H9 (cell line): ENCODE data around the gene CACNA2D3. TPM values are rescaled to one million over a fixed set of nuclear protein-coding genes. Genes with fewer than 3 reads are reported as not detected.

Experiments
- DNase-seq: peaks from one replicate; pipeline ENCODE4 v3.0.0-alpha.2; 2017
- H2AFZ ChIP-seq: one replicate; pipeline ENCODE4 v1.6.1; 2013; ENCODE audit warnings: mild to moderate bottlenecking, low read length, control low read depth, moderate library complexity
- H2AK5ac ChIP-seq: 2 replicates; pipeline ENCODE4 v1.6.1; 2013; ENCODE audit warnings: low read length, control low read depth, mixed read lengths; ENCODE audit not compliant: insufficient read length
- H2BK120ac ChIP-seq: one replicate; pipeline ENCODE4 v1.6.1; 2013; ENCODE audit warnings: low read depth, mild to moderate bottlenecking, low read length, control low read depth, inconsistent platforms; ENCODE audit not compliant: poor library complexity, severe bottlenecking
- H2BK12ac ChIP-seq: 2 replicates; pipeline ENCODE4 v1.6.1; 2013; ENCODE audit warnings: low read length, control low read depth, mixed read lengths, low read depth; ENCODE audit not compliant: insufficient read length
- H2BK15ac ChIP-seq: 2 replicates; pipeline ENCODE4 v1.6.1; 2013; ENCODE audit warnings: low read depth, low read length, control low read depth
- H2BK20ac ChIP-seq: one replicate; pipeline ENCODE4 v1.6.1; 2013; ENCODE audit warnings: low read depth, mild to moderate bottlenecking, low read length, control low read depth, inconsistent platforms; ENCODE audit not compliant: poor library complexity, severe bottlenecking
- H2BK5ac ChIP-seq: 2 replicates; pipeline ENCODE4 v1.6.1; 2013; ENCODE audit warnings: low read length, control low read depth, mixed read lengths; ENCODE audit not compliant: insufficient read length
- H3K14ac ChIP-seq: 2 replicates; pipeline ENCODE4 v1.6.1; 2013; ENCODE audit warnings: low read length, control low read depth; ENCODE audit not compliant: insufficient read depth
- H3K18ac ChIP-seq: 2 replicates; pipeline ENCODE4 v1.6.1; 2013; ENCODE audit warnings: low read depth, mild to moderate bottlenecking, mixed read lengths, low read length, control low read depth; ENCODE audit not compliant: insufficient read length
- H3K23ac ChIP-seq: 2 replicates; pipeline ENCODE4 v1.6.1; 2013; ENCODE audit warnings: low read length, control low read depth, mixed read lengths, low read depth; ENCODE audit not compliant: insufficient read length
- H3K23me2 ChIP-seq: 2 replicates; pipeline ENCODE4 v1.6.1; 2013; ENCODE audit warnings: low read depth, mild to moderate bottlenecking, mixed read lengths, low read length, control low read depth; ENCODE audit not compliant: insufficient read length, poor library complexity, severe bottlenecking
- H3K27ac ChIP-seq: 2 replicates; pipeline ENCODE4 v1.5.1; 2013; ENCODE audit warnings: low read length, control low read depth, mixed read lengths, low read depth; ENCODE audit not compliant: insufficient read length
- H3K27me3 ChIP-seq: 2 replicates; pipeline ENCODE4 v1.6.1; 2013; ENCODE audit warnings: low read length, control low read depth, inconsistent platforms; ENCODE audit not compliant: insufficient read depth
- H3K4ac ChIP-seq: 2 replicates; pipeline ENCODE4 v1.6.1; 2013; ENCODE audit warnings: low read depth, mild to moderate bottlenecking, control low read depth, inconsistent platforms, low read length, moderate library complexity
- H3K4me1 ChIP-seq: 2 replicates; pipeline ENCODE4 v1.6.1; 2013; ENCODE audit warnings: low read length, control low read depth, inconsistent platforms; ENCODE audit not compliant: insufficient read depth
- H3K4me2 ChIP-seq: 2 replicates; pipeline ENCODE4 v1.6.1; 2013; ENCODE audit warnings: low read length, control low read depth, mixed read lengths; ENCODE audit not compliant: insufficient read length, insufficient read depth
- H3K56ac ChIP-seq: 2 replicates; pipeline ENCODE4 v1.6.1; 2013; ENCODE audit warnings: low read depth, mild to moderate bottlenecking, mixed read lengths, low read length, control low read depth; ENCODE audit not compliant: insufficient read length
- H3K79me1 ChIP-seq: 2 replicates; pipeline ENCODE4 v1.6.1; 2013; ENCODE audit warnings: low read depth, mild to moderate bottlenecking, moderate library complexity, low read length, control low read depth, inconsistent platforms; ENCODE audit not compliant: insufficient read depth, poor library complexity, severe bottlenecking
- H3K79me2 ChIP-seq: 2 replicates; pipeline ENCODE4 v1.6.1; 2013; ENCODE audit warnings: low read length, control low read depth, inconsistent platforms; ENCODE audit not compliant: insufficient read depth
- H3K9ac ChIP-seq: 2 replicates; pipeline ENCODE4 v1.6.1; 2013; ENCODE audit warnings: low read length, control low read depth, mixed read lengths; ENCODE audit not compliant: insufficient read length; ENCODE audit errors: extremely low read depth
- H3K9me3 ChIP-seq: one replicate; pipeline ENCODE4 v1.6.1; 2013; ENCODE audit warnings: low read depth, low read length, inconsistent platforms; ENCODE audit not compliant: control insufficient read depth
- H3T11ph ChIP-seq: one replicate; pipeline ENCODE4 v1.6.1; 2013; ENCODE audit warnings: mild to moderate bottlenecking, low read length, control low read depth, inconsistent platforms
- H4K20me1 ChIP-seq: one replicate; pipeline ENCODE4 v1.6.1; 2013; ENCODE audit not compliant: control insufficient read depth, insufficient read length, insufficient read depth
- H4K5ac ChIP-seq: 2 replicates; pipeline ENCODE4 v1.6.1; 2013; ENCODE audit warnings: low read depth, mild to moderate bottlenecking, mixed read lengths, low read length, control low read depth; ENCODE audit not compliant: insufficient read length
- H4K8ac ChIP-seq: replicated peaks from 2 replicates; pipeline ENCODE4 v1.6.1; 2013; ENCODE audit warnings: low read length, control low read depth, mixed read lengths, low read depth; ENCODE audit not compliant: insufficient read length
- H4K91ac ChIP-seq: 2 replicates; pipeline ENCODE4 v1.6.1; 2013; ENCODE audit warnings: low read depth, mild to moderate bottlenecking, moderate library complexity, mixed read lengths, low read length, control low read depth; ENCODE audit not compliant: insufficient read length
- H3K27ac Mint-ChIP-seq, 3 experiments: 2 replicates in 2 of 3; 3 replicates in 1 of 3; pipeline ENCODE4 v1.8.0; 2020 to 2021; ENCODE audit warnings: mixed read lengths in 3 of 3, mild to moderate bottlenecking in 1 of 3, moderate library complexity in 1 of 3
- H3K27me3 Mint-ChIP-seq: 2 replicates; pipeline ENCODE4 v1.8.0; 2021; ENCODE audit warnings: low read depth, mild to moderate bottlenecking, moderate library complexity, mixed read lengths
- H3K36me3 Mint-ChIP-seq, 3 experiments: 2 replicates in 2 of 3; 3 replicates in 1 of 3; pipeline ENCODE4 v1.8.0; 2020 to 2021; ENCODE audit warnings: low read depth in 3 of 3, mixed read lengths in 3 of 3; ENCODE audit not compliant: insufficient read depth in 1 of 3
- H3K4me1 Mint-ChIP-seq, 2 experiments: 2 replicates each; pipeline ENCODE4 v1.8.0; 2020; ENCODE audit warnings: mixed read lengths in 2 of 2
- H3K4me3 Mint-ChIP-seq, 2 experiments: 2 replicates in 1 of 2; 3 replicates in 1 of 2; pipeline ENCODE4 v1.8.0; 2020 to 2021; ENCODE audit warnings: mild to moderate bottlenecking in 2 of 2, mixed read lengths in 2 of 2, moderate library complexity in 1 of 2
- H3K9me3 Mint-ChIP-seq, 2 experiments: 2 replicates in 1 of 2; 3 replicates in 1 of 2; pipeline ENCODE4 v1.8.0; 2020; ENCODE audit warnings: mild to moderate bottlenecking in 2 of 2, mixed read lengths in 2 of 2, moderate library complexity in 1 of 2
- WGBS: extraction: QIAGEN DNeasy Blood & Tissue Kit; methylation state at CpG from one replicate; pipeline ENCODE4 v1.1.7; 2013; ENCODE audit warnings: missing lambda C conversion rate, low lambda C conversion rate, mixed read lengths; ENCODE audit not compliant: insufficient read length; ENCODE audit errors: extremely low coverage; 5-methylcytosine and 5-hydroxymethylcytosine counted together
- total RNA-seq: library from RNA; stranded (reverse); gene quantifications from 2 replicates; pipeline ENCODE4 v1.2.1, GENCODE V29; 2021
- TF ChIP-seq, protein P1 (sequence below): fragments of 200-600 bp; sonication (generic); conservative IDR thresholded peaks from 3 replicates; pipeline ENCODE4 v1.8.0; 2021; ENCODE audit warnings: antibody characterized with exemption, mild to moderate bottlenecking

CACNA2D3 gene
- total RNA-seq, 1 experiment from 2014 or later, result 3.2 TPM

- Mint-ChIP-seq H3K36me3 (peaks cover 3 to 5% (median 4%) of the 10 kb centered on the region in 3 experiments; a peak in 6 of 7 replicates), H3K27ac (no peak overlapping the region; a peak in 1 of 7 replicates), H3K4me3 (no peak overlapping the region), H3K27me3 (no peaks in the 10 kb centered on the region), H3K9me3 (no peaks in the 10 kb centered on the region), H3K4me1 (peaks cover 14 to 30% of the 10 kb centered on the region in 2 experiments)
- no peak overlapping the region for H4K91ac ChIP-seq
- no peak overlapping the region for H2BK20ac ChIP-seq
- no peaks in the 10 kb centered on the region for H3K79me1 ChIP-seq
- no peak overlapping the region for H2AFZ ChIP-seq
- no peak overlapping the region for H3K23ac ChIP-seq
- H3K9ac ChIP-seq, result no peak overlapping the region
- H3K4ac ChIP-seq, result no peak overlapping the region
- no peak overlapping the region for H2BK5ac ChIP-seq
- no peaks in the 10 kb centered on the region for H3K27me3 ChIP-seq
- no peak overlapping the region for H3T11ph ChIP-seq
- H4K5ac ChIP-seq, result no peak overlapping the region
- H2BK15ac ChIP-seq, result no peak overlapping the region
- H3K56ac ChIP-seq, result no peak overlapping the region
- no peaks in the 10 kb centered on the region for H3K79me2 ChIP-seq
- TF ChIP-seq, protein P1, sequence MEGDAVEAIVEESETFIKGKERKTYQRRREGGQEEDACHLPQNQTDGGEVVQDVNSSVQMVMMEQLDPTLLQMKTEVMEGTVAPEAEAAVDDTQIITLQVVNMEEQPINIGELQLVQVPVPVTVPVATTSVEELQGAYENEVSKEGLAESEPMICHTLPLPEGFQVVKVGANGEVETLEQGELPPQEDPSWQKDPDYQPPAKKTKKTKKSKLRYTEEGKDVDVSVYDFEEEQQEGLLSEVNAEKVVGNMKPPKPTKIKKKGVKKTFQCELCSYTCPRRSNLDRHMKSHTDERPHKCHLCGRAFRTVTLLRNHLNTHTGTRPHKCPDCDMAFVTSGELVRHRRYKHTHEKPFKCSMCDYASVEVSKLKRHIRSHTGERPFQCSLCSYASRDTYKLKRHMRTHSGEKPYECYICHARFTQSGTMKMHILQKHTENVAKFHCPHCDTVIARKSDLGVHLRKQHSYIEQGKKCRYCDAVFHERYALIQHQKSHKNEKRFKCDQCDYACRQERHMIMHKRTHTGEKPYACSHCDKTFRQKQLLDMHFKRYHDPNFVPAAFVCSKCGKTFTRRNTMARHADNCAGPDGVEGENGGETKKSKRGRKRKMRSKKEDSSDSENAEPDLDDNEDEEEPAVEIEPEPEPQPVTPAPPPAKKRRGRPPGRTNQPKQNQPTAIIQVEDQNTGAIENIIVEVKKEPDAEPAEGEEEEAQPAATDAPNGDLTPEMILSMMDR, result no peak
- H3K18ac ChIP-seq, result no peak overlapping the region
- H3K9me3 ChIP-seq, result no peaks in the 10 kb centered on the region
- peaks cover 5% of the 10 kb centered on the region; the same call in 1 of the 2 replicates for H3K4me1 ChIP-seq
- WGBS, result no CpG with 5 or more reads among the region's 4 CpGs
- H2BK120ac ChIP-seq, result no peak overlapping the region
- no peak for DNase-seq
- H3K4me2 ChIP-seq, result no peak overlapping the region
- H3K14ac ChIP-seq, result no peak overlapping the region
- H2AK5ac ChIP-seq, result no peak overlapping the region
- no peaks in the 10 kb centered on the region for H4K20me1 ChIP-seq
- no peak overlapping the region for H4K8ac ChIP-seq
- H3K27ac ChIP-seq, result no peak overlapping the region
- no peak overlapping the region for H2BK12ac ChIP-seq
- H3K23me2 ChIP-seq, result no peaks in the 10 kb centered on the region
Observed at GRCh38 chr3:54773271-54773670, 650.9 kb downstream of the CACNA2D3 start.
